KOPT-K1 (cell line): ENCODE results near the gene MEGF8.

Source experiments
- H3K27ac ChIP-seq: fragments of 200-600 bp; sonication (generic); 2 replicates; pipeline ENCODE4 v1.5.1; 2016; ENCODE audit warnings: antibody characterized with exemption, mild to moderate bottlenecking, low read depth, low read length; ENCODE audit not compliant: poor library complexity, severe bottlenecking
- H3K36me3 ChIP-seq: fragments of 200-600 bp; sonication (generic); 2 replicates; pipeline ENCODE4 v1.5.1; 2017; ENCODE audit warnings: antibody characterized with exemption, mild to moderate bottlenecking, low read length, moderate library complexity; ENCODE audit not compliant: insufficient read depth
- H3K9me3 ChIP-seq: fragments of 200-600 bp; sonication (generic); 2 replicates; pipeline ENCODE4 v1.5.1; 2017; ENCODE audit warnings: antibody characterized with exemption, low read length, mild to moderate bottlenecking; ENCODE audit not compliant: insufficient read depth, poor library complexity, severe bottlenecking

Gene MEGF8

DNA sequence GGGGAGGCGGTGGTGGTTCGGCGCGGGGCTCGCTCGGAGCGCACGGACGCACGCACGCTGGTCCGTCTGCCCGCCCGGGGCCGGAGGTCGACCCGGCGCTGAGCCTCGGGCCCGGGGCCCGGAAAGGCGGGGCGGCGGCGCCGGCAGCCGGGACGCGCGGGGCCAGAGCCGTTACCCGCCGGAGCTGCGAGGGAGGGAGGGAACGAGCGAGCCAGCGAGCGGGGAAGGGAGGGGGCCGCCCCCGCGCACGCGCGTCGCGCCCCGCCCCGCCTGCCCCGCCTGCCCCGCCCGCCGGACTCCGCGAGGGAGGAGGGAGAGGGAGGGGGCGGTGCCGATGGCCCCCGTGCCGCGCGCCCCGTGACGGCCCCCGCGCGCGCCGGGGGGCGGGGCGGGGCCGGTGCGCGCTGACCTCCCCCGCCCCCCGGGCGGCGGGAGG lies 41.4 kb upstream of the MEGF8 start:
- peaks cover 32% of the 10 kb centered on the region for H3K36me3 ChIP-seq
- peak overlapping the region; percentile 73 for H3K27ac ChIP-seq
- H3K9me3 ChIP-seq, result no peaks in the 10 kb centered on the region

GRCh38 chr19:42284591-42285341 lies 40.7 kb upstream of the MEGF8 start:
- Histone ChIP-seq H3K9me3 (no peaks in the 10 kb centered on the region), H3K36me3 (peaks cover 38% of the 10 kb centered on the region), H3K27ac (peak overlapping the region; percentile 72)

- Histone ChIP-seq H3K36me3 (peaks cover 46% of the 10 kb centered on the region), H3K9me3 (no peaks in the 10 kb centered on the region), H3K27ac (peak overlapping the region; percentile 72)
These were observed 39.9 kb upstream of the MEGF8 start for GRCh38 chr19:42285541-42285941.

DNA sequence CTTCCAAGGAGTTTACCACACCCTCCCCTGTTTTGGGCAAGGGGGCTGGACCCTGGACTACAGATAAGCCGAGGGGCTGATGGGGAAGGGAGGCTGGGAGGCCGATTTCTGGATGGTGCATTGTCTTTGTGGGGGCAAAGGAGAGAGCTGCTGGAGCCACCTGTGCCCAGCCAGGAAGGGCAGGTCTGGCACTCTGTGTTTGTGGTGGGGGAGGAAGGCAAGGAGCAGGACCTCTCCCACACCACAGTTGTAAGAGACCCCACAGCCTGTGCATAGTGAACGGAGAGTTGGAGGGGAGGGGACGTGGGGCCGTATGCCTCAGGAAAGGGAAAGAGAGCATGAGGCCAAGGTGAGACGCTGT lies 39.5 kb upstream of the MEGF8 start:
- H3K27ac ChIP-seq, result peak overlapping the region; percentile 72
- H3K36me3 ChIP-seq, result peaks cover 50% of the 10 kb centered on the region
- no peaks in the 10 kb centered on the region for H3K9me3 ChIP-seq

GRCh38 chr19:42286349-42287016 lies 39.0 kb upstream of the MEGF8 start:
- no peaks in the 10 kb centered on the region for H3K9me3 ChIP-seq
- H3K27ac ChIP-seq, result peak overlapping the region; percentile 72
- peaks cover 56% of the 10 kb centered on the region for H3K36me3 ChIP-seq

GRCh38 chr19:42287017-42287826 lies 38.2 kb upstream of the MEGF8 start:
- H3K36me3 ChIP-seq, result peaks cover 63% of the 10 kb centered on the region
- H3K27ac ChIP-seq, result no peak overlapping the region
- H3K9me3 ChIP-seq, result no peaks in the 10 kb centered on the region

DNA sequence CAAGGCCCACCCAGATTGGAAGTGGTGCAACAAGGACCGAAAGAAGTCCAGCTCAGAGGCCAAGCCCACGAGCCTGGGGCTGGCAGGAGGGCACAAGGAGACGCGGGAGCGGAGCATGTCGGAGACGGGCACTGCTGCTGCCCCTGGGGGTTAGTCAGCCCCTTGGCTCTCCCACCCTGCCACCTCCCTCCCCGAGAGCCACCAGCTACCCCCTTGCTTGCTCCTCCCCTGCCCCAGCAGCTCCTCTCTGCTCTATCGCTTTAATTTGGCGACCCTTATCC lies 37.7 kb upstream of the MEGF8 start:
- peaks cover 68% of the 10 kb centered on the region for H3K36me3 ChIP-seq
- no peaks in the 10 kb centered on the region for H3K9me3 ChIP-seq
- H3K27ac ChIP-seq, result no peak overlapping the region

DNA sequence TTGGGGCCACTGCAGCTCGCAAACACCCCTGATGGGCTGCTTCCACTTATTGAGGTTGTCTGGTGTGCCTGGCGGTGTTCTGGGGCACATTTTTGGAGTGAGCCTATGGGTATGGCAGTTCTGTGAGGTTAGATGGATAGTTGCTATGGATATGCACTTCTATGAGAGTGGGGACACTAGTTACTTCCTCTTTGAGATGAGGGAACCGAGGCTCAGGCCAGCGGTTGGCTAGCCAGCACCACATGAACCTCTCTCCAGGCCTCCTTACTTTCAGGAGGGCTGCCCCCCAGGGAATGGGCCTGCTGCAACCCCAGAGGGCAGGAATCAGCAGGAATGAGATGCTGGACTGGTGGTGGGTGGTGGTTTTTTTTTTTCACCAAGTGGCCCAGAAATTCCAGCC lies 37.0 kb upstream of the MEGF8 start:
- no peaks in the 10 kb centered on the region for H3K9me3 ChIP-seq
- H3K27ac ChIP-seq, result no peak overlapping the region
- H3K36me3 ChIP-seq, result peaks cover 75% of the 10 kb centered on the region

GRCh38 chr19:42288881-42289555 lies 36.4 kb upstream of the MEGF8 start:
- Histone ChIP-seq H3K9me3 (no peaks in the 10 kb centered on the region), H3K27ac (no peak overlapping the region), H3K36me3 (peaks cover 81% of the 10 kb centered on the region)

DNA sequence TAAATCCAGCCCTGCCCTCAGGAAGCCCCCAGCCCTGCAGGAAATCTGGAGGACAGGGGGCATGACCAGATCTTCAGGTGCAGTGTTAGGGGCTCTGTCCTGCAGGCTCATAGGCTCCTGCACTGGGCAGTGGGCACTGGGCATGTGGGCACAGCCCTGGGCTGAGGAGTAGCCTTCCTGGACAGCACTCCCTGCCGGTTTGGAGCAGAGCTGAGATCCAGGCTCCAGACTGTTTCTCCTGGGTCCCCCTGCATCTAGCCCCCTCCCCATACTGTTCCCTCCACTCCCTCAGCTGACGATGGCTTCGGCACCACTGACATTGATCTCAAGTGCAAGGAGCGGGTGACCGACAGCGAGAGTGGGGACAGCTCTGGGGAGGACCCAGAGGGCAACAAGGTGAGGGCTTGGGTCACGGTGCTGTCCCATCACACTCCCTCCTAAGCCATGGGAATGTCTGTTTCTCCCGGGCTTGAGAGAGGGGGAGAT lies 35.8 kb upstream of the MEGF8 start:
- peaks cover 87% of the 10 kb centered on the region for H3K36me3 ChIP-seq
- H3K27ac ChIP-seq, result no peak overlapping the region
- H3K9me3 ChIP-seq, result no peaks in the 10 kb centered on the region

GRCh38 chr19:42290136-42290522 lies 35.3 kb upstream of the MEGF8 start:
- Histone ChIP-seq H3K27ac (no peak overlapping the region), H3K36me3 (peaks cover 90% of the 10 kb centered on the region), H3K9me3 (no peaks in the 10 kb centered on the region)

GRCh38 chr19:42290523-42291434 lies 34.7 kb upstream of the MEGF8 start:
- Histone ChIP-seq H3K9me3 (no peaks in the 10 kb centered on the region), H3K27ac (no peak overlapping the region), H3K36me3 (peaks cover 96% of the 10 kb centered on the region)

DNA sequence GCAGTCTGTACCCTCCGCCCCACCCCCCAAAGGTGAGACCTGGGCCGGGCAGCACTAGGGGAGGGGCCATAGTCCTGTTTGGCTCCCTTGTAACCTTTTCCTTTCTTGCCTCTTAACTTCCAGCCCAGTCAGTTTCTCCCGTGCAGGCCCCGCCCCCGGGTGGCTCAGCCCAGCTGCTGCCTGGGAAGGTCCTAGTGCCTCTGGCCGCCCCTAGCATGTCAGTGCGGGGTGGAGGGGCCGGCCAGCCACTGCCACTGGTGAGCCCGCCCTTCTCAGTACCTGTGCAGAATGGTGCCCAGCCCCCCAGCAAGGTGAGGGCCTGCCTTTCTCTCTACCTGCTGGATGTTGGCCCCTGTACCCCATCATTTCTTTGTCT lies 34.0 kb upstream of the MEGF8 start:
- no peaks in the 10 kb centered on the region for H3K9me3 ChIP-seq
- no peak overlapping the region for H3K27ac ChIP-seq
- H3K36me3 ChIP-seq, result peaks cover 94% of the 10 kb centered on the region
